Measurements from ENCODE around the gene PLXNA4.

PLXNA4 gene

DNA sequence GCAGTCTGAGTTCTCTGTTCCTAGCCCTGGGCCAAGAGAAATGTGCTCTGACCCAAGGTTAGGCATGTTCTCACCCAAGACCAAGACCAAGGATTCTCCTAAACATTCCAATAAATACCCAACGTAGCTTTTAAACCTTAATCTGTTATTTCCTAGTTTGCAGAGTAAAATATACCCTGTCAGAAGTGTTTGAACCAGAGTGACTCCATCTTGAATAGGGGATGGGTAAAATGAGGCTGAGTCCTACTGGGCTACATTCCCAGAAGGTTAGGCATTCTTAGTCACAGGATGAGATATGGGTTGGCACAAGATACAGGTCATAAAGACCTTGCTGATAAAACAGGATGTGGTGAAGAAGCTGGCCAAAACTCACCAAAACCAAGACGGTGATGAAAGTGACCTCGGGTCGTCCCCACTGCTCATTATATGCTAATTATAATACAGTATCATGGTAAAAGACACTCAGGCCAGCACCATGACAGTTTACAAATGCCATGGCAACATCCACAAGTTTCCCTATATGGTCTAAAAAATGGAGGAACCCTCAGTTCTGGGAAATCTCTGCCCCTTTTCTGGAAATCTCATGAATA lies 27.7 kb downstream of the PLXNA4 start:
- no peak overlapping the region for H2AFZ ChIP-seq (ENCODE audit: low read length, unreplicated experiment)
- peaks cover 15% of the 10 kb centered on the region; the same call in 1 of the 2 replicates for H3K27me3 ChIP-seq (ENCODE audit: insufficient read depth, low read length)
- no peaks in the 10 kb centered on the region for H3K36me3 ChIP-seq (ENCODE audit: insufficient read depth, low read length)
- peaks cover 5% of the 10 kb centered on the region for H3K4me1 ChIP-seq (ENCODE audit: control insufficient read depth, insufficient read depth, low read length, unreplicated experiment)
- no peak overlapping the region for H3K27ac ChIP-seq (ENCODE audit: low read depth, low read length)
- no peak overlapping the region for H3K4me3 ChIP-seq (ENCODE audit: low read depth, low read length)
- H3K79me2 ChIP-seq (ENCODE audit: control insufficient read depth, insufficient read depth, low read length, unreplicated experiment) = no peaks in the 10 kb centered on the region

DNA sequence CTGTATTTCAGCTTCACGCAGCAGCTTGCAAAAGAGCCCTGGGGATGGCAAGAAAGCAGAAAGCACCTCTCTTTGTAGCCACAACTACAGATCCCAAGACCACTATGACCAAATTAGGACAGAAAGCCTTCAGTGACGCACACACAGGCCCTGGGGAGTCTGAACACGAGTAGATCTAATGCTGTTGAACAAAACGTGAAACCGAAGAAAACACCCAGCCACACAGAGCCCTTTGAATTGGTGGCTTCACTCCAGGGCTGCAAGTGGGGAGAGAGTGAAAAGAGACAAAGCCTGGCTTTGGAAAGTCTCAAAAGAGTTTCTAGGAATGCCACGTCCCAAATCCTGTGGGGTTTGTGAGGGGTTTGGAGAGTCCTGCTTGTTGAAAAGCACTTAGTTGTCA lies 28.4 kb downstream of the PLXNA4 start:
- Histone ChIP-seq H3K4me3 (ENCODE audit: low read depth, low read length) (no peak overlapping the region), H3K4me1 (ENCODE audit: control insufficient read depth, insufficient read depth, low read length, unreplicated experiment) (peaks cover 5% of the 10 kb centered on the region), H3K79me2 (ENCODE audit: control insufficient read depth, insufficient read depth, low read length, unreplicated experiment) (no peaks in the 10 kb centered on the region), H3K36me3 (ENCODE audit: insufficient read depth, low read length) (no peaks in the 10 kb centered on the region), H2AFZ (ENCODE audit: low read length, unreplicated experiment) (no peak overlapping the region), H3K27ac (ENCODE audit: low read depth, low read length) (no peak overlapping the region), H3K27me3 (ENCODE audit: insufficient read depth, low read length) (peaks cover 22% of the 10 kb centered on the region; the same call in 1 of the 2 replicates)

DNA sequence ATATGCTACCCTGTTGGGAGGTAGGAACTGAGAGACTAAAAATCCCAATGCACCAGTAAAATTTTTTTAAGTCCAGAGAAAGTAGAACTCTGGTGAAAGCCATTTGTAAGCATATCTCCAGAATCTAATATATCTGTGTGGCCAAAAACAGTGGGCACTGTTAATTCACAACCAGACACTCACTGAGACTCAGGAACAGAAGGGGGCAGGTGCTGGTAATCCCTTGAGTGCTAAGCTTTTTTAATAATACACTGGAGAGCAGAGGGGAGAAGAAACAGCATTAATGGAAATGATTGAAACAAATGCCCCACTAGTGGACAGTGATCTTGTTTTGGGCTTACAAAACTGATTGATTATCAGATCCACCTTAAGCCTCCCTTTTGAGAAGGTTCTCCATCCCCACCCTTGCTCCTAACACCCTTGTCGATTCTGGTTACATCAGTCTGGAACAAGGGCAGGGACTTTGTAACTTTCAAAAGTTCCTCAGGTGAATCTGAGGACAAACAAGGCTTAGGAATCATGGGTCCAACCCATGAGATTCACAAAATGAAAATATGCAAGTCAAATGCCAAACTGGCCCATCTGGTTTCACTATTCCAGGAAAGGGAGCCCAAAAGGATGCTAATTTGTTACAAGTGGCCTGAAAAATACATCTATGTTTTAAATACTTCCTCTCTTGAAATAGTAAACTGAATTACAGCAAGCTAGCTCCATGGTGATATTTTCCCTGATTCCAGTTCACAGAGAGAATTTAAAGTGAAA lies 29.7 kb downstream of the PLXNA4 start:
- no peak overlapping the region for H3K4me3 ChIP-seq (ENCODE audit: low read depth, low read length)
- H3K79me2 ChIP-seq (ENCODE audit: control insufficient read depth, insufficient read depth, low read length, unreplicated experiment) = no peaks in the 10 kb centered on the region
- H3K27ac ChIP-seq (ENCODE audit: low read depth, low read length) = no peak overlapping the region
- H3K4me1 ChIP-seq (ENCODE audit: control insufficient read depth, insufficient read depth, low read length, unreplicated experiment) = peaks cover 5% of the 10 kb centered on the region
- no peaks in the 10 kb centered on the region for H3K36me3 ChIP-seq (ENCODE audit: insufficient read depth, low read length)
- no peak overlapping the region for H2AFZ ChIP-seq (ENCODE audit: low read length, unreplicated experiment)
- peaks cover 24% of the 10 kb centered on the region; the same call in 1 of the 2 replicates for H3K27me3 ChIP-seq (ENCODE audit: insufficient read depth, low read length)

DNA sequence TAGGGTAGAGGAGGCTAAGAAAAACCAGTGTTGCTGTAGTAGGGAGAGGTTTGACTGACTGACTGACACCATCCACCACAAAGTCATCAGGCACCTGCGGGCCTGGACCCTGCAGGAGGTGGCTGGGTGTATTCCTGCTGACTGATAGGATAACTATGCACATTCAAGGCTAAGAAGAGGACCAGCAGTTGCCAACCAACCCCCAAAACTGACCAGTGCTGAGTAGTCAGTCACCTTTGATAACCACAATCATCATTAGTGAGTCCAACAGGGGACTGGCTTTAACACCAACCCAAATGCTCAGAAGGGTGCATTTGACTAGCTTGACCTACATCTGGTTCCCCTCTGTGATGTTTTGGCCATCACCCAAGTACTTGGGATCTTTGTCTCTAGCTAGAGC lies 30.5 kb downstream of the PLXNA4 start:
- Histone ChIP-seq H2AFZ (ENCODE audit: low read length, unreplicated experiment) (no peak overlapping the region), H3K4me1 (ENCODE audit: control insufficient read depth, insufficient read depth, low read length, unreplicated experiment) (peaks cover 5% of the 10 kb centered on the region), H3K4me3 (ENCODE audit: low read depth, low read length) (no peak overlapping the region), H3K79me2 (ENCODE audit: control insufficient read depth, insufficient read depth, low read length, unreplicated experiment) (no peaks in the 10 kb centered on the region), H3K27me3 (ENCODE audit: insufficient read depth, low read length) (peaks cover 24% of the 10 kb centered on the region; the same call in 1 of the 2 replicates), H3K27ac (ENCODE audit: low read depth, low read length) (no peak overlapping the region), H3K36me3 (ENCODE audit: insufficient read depth, low read length) (no peaks in the 10 kb centered on the region)

DNA sequence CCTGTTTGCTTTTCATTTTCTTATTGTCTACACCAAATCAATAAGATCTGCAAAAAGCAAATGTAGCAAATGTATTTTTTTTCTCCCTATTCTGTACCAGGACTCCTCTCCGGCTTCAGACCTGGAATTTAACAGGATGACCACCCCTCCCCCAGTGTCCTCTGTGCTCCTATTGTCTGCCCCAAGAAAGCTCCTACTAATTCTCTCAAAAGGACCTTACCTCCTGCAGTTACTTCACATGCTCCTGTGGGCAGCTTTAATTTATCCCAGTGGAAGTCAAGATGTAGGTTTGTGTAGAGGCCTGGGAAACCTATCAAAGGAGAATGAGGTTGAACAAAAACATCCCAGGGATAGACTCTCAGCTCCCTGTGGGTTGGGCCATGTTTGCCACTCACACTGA lies 31.3 kb downstream of the PLXNA4 start:
- peaks cover 24% of the 10 kb centered on the region; the same call in 1 of the 2 replicates for H3K27me3 ChIP-seq (ENCODE audit: insufficient read depth, low read length)
- no peaks in the 10 kb centered on the region for H3K36me3 ChIP-seq (ENCODE audit: insufficient read depth, low read length)
- H3K4me3 ChIP-seq (ENCODE audit: low read depth, low read length) = no peak overlapping the region
- H3K4me1 ChIP-seq (ENCODE audit: control insufficient read depth, insufficient read depth, low read length, unreplicated experiment) = peaks cover 5% of the 10 kb centered on the region
- no peaks in the 10 kb centered on the region for H3K79me2 ChIP-seq (ENCODE audit: control insufficient read depth, insufficient read depth, low read length, unreplicated experiment)
- no peak overlapping the region for H2AFZ ChIP-seq (ENCODE audit: low read length, unreplicated experiment)
- H3K27ac ChIP-seq (ENCODE audit: low read depth, low read length) = no peak overlapping the region

DNA sequence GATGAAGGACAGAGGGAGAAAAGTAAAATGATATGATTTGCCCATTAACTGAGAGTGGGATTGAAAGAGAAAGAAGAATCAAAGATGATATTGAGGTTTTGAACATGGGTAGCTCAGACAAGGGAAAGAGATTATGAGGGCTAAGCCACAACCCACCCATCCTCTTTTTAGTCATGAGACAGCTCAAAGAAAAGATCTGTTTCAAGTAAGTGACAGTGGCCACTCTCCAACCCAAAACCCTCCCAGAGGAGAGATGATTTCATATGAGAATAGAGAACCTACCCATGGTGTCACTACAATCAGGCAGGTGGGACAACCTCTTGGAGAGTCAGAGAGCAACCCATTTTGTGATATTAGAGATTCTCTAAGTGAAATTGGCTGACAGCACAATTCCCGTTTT lies 32.2 kb downstream of the PLXNA4 start:
- Histone ChIP-seq H3K27me3 (ENCODE audit: insufficient read depth, low read length) (peaks cover 24% of the 10 kb centered on the region; the same call in 1 of the 2 replicates), H2AFZ (ENCODE audit: low read length, unreplicated experiment) (no peak overlapping the region), H3K36me3 (ENCODE audit: insufficient read depth, low read length) (no peaks in the 10 kb centered on the region), H3K4me1 (ENCODE audit: control insufficient read depth, insufficient read depth, low read length, unreplicated experiment) (peaks cover 3% of the 10 kb centered on the region), H3K79me2 (ENCODE audit: control insufficient read depth, insufficient read depth, low read length, unreplicated experiment) (no peaks in the 10 kb centered on the region), H3K27ac (ENCODE audit: low read depth, low read length) (no peak overlapping the region), H3K4me3 (ENCODE audit: low read depth, low read length) (no peak overlapping the region)

DNA sequence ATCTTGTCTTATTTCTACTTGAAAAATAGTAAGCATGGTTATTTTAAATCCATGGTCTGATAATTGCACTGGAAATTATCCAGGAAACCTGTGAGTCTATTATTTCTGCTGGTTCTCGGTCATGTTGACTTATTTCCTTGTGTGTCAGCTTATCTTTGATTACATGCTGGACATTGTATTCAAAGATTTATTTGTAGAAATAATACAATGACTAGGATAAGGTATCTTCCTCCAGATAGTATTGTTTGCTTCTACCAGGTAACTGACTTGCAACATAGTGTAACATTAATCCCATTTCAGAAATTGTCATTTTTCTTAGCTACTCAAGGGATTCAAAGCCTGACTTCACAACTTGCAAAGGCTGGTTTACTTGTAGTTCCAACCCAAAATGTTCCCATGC lies 33.4 kb downstream of the PLXNA4 start:
- Histone ChIP-seq H3K4me3 (ENCODE audit: low read depth, low read length) (no peak overlapping the region), H2AFZ (ENCODE audit: low read length, unreplicated experiment) (no peak overlapping the region), H3K4me1 (ENCODE audit: control insufficient read depth, insufficient read depth, low read length, unreplicated experiment) (no peaks in the 10 kb centered on the region), H3K27me3 (ENCODE audit: insufficient read depth, low read length) (peaks cover 24% of the 10 kb centered on the region; the same call in 1 of the 2 replicates), H3K79me2 (ENCODE audit: control insufficient read depth, insufficient read depth, low read length, unreplicated experiment) (no peaks in the 10 kb centered on the region), H3K27ac (ENCODE audit: low read depth, low read length) (no peak overlapping the region), H3K36me3 (ENCODE audit: insufficient read depth, low read length) (no peaks in the 10 kb centered on the region)

DNA sequence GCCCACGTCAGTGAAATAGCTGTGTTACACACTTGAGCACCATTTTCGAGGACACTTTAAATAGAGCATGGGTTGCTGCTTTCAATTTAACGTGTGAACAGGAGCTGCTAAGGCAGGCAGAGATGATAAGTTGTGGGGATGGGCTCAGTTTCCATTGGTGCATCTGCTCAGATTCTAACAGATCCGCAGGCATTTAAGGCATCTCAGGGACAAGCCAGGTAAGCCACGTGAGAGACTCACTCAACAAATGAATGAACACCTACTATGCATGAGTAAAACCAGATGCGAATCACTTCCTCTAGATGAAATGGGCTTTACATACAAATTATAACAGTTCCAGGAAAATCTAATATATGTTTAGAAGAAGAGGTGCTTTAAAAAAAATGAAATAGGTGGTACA lies 34.6 kb downstream of the PLXNA4 start:
- Histone ChIP-seq H3K4me1 (ENCODE audit: control insufficient read depth, insufficient read depth, low read length, unreplicated experiment) (no peaks in the 10 kb centered on the region), H3K4me3 (ENCODE audit: low read depth, low read length) (no peak overlapping the region), H3K27me3 (ENCODE audit: insufficient read depth, low read length) (peaks cover 20% of the 10 kb centered on the region; the same call in 1 of the 2 replicates), H3K36me3 (ENCODE audit: insufficient read depth, low read length) (no peaks in the 10 kb centered on the region), H3K79me2 (ENCODE audit: control insufficient read depth, insufficient read depth, low read length, unreplicated experiment) (no peaks in the 10 kb centered on the region), H2AFZ (ENCODE audit: low read length, unreplicated experiment) (no peak overlapping the region), H3K27ac (ENCODE audit: low read depth, low read length) (no peak overlapping the region)

DNA sequence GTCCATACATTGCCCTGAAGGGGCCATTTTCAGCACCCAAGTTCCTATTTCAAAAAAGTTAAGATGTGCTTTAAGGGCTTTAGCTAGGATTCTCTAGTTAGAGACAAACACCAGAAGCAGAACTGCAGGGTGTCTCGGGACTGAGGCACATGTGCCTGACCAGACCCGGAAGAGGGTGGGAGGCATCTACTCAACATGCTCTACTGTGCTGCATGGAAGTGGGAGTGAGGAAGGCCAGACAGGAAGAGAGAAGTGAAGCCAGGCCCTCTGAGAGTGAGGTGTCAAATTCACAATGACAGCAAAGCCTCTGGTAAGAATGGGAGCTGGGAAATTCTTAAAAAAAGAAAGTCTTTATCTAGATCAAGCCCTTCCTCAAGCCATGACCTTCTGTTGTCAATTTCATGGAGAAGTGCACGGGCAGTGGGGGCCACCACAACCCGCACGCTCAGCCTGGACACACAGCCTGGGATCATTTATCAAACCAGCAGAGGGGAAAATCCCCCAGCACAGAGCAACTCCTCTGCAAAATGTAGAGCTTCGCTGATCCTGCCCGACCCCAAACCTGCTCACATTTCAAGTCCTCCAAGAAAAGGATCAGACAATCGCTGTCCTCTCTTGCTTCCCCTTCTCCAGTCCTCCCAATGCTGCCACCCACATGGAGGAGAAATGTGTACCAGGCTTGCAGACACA lies 38.7 kb downstream of the PLXNA4 start:
- Histone ChIP-seq H3K4me1 (ENCODE audit: control insufficient read depth, insufficient read depth, low read length, unreplicated experiment) (no peaks in the 10 kb centered on the region), H3K36me3 (ENCODE audit: insufficient read depth, low read length) (no peaks in the 10 kb centered on the region), H2AFZ (ENCODE audit: low read length, unreplicated experiment) (no peak overlapping the region), H3K27ac (ENCODE audit: low read depth, low read length) (no peak overlapping the region), H3K79me2 (ENCODE audit: control insufficient read depth, insufficient read depth, low read length, unreplicated experiment) (no peaks in the 10 kb centered on the region), H3K4me3 (ENCODE audit: low read depth, low read length) (no peak overlapping the region), H3K27me3 (ENCODE audit: insufficient read depth, low read length) (no peaks in the 10 kb centered on the region)

DNA sequence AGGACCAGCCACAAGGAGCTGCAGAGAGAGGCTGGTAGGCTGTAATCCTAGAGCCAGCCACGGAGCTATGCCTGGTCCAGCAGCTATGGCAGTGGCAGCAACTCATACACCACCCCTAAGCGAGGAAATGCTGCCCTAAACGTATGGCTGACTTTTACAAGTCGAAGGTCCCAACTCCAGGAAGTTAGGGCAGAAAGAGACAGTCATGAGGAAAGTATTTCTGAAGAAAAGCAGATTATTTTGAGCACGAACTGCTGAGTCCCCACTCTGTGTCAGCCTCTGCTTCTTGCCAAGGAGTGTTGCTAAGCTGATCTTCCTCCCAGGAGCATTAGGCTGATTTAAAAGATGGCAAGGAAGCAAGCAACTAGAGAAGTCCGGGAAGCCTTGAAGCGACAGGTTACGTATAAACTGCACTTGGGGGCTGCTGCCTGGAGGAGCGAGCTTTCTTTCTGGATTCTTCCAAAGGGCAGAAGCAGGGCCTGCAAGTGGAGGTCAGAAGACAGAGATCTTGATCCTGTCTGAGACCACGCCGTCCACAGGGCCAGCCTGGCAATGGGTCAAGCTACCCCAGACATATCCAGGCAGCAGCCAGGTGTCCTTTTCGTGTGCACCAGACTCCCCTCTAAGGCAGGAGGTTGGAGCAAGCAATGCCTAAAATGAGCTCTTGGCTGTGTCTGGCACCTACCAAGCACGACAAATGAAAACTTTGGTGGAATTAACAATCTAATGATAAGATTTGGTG lies 39.4 kb downstream of the PLXNA4 start:
- H3K4me1 ChIP-seq (ENCODE audit: control insufficient read depth, insufficient read depth, low read length, unreplicated experiment) = no peaks in the 10 kb centered on the region
- H3K27me3 ChIP-seq (ENCODE audit: insufficient read depth, low read length) = 0 out of 2 replicates have a peak, but pooled peaks cover 1% of the 10 kb centered on the region
- H3K4me3 ChIP-seq (ENCODE audit: low read depth, low read length) = no peak overlapping the region

More for the DNA sequence above, 39.4 kb downstream of the PLXNA4 start:
- Histone ChIP-seq H3K79me2 (ENCODE audit: control insufficient read depth, insufficient read depth, low read length, unreplicated experiment) (no peaks in the 10 kb centered on the region), H3K27ac (ENCODE audit: low read depth, low read length) (no peak overlapping the region), H3K36me3 (ENCODE audit: insufficient read depth, low read length) (no peaks in the 10 kb centered on the region), H2AFZ (ENCODE audit: low read length, unreplicated experiment) (no peak overlapping the region)
